Neuronal stem cell (in vitro differentiated cells): ENCODE measurements around the gene PLD1.

ENCODE experiments used
- DNase-seq: peaks from one replicate; pipeline ENCODE4 v3.0.0-alpha.2; 2013; ENCODE audit warnings: low spot score
- H2AFZ ChIP-seq: one replicate; pipeline ENCODE4 v1.6.1; 2013; ENCODE audit warnings: mild to moderate bottlenecking, low read length, inconsistent platforms
- H2AK5ac ChIP-seq: 2 replicates; pipeline ENCODE4 v1.6.1; 2013; ENCODE audit warnings: low read depth, mild to moderate bottlenecking, inconsistent platforms, low read length, moderate library complexity, mixed read lengths
- H2BK120ac ChIP-seq: 2 replicates; pipeline ENCODE4 v1.6.1; 2013; ENCODE audit warnings: low read depth, mild to moderate bottlenecking, inconsistent platforms, low read length, moderate library complexity, mixed read lengths
- H2BK12ac ChIP-seq: one replicate; pipeline ENCODE4 v1.6.1; 2013; ENCODE audit warnings: low read length, inconsistent platforms
- H2BK15ac ChIP-seq: 2 replicates; pipeline ENCODE4 v1.6.1; 2013; ENCODE audit warnings: mild to moderate bottlenecking, low read length, inconsistent platforms, mixed read lengths
- H2BK5ac ChIP-seq: one replicate; pipeline ENCODE4 v1.6.1; 2013; ENCODE audit warnings: inconsistent platforms, mild to moderate bottlenecking, low read length, moderate library complexity
- H3K14ac ChIP-seq: one replicate; pipeline ENCODE4 v1.6.1; 2013; ENCODE audit warnings: low read length, inconsistent platforms
- H3K18ac ChIP-seq: 2 replicates; pipeline ENCODE4 v1.6.1; 2013; ENCODE audit warnings: low read length, inconsistent platforms
- H3K23ac ChIP-seq: 2 replicates; pipeline ENCODE4 v1.6.1; 2013; ENCODE audit warnings: low read depth, mild to moderate bottlenecking, mixed read lengths, low read length, inconsistent platforms; ENCODE audit not compliant: poor library complexity
- H3K27ac ChIP-seq: replicated peaks from 3 replicates; pipeline ENCODE4 v1.5.1; 2013; ENCODE audit warnings: low read length, inconsistent platforms
- H3K27me3 ChIP-seq, 3 experiments: 2 replicates each; pipeline ENCODE4 v1.6.1; 2013; ENCODE audit warnings: low read length in 3 of 3, mild to moderate bottlenecking in 2 of 3, inconsistent platforms in 1 of 3, low read depth in 1 of 3, mixed read lengths in 1 of 3, moderate library complexity in 1 of 3; ENCODE audit not compliant: control insufficient read depth in 3 of 3, insufficient read depth in 3 of 3
- H3K36me3 ChIP-seq, 2 donors: replicated peaks in 1 of 2; 2 replicates each; pipeline ENCODE4 v1.6.1; 2013; ENCODE audit warnings: low read length in 2 of 2; ENCODE audit not compliant: control insufficient read depth in 2 of 2, insufficient read depth in 2 of 2
- H3K4ac ChIP-seq: 2 replicates; pipeline ENCODE4 v1.6.1; 2013; ENCODE audit warnings: inconsistent platforms, mild to moderate bottlenecking, low read length, moderate library complexity
- H3K4me1 ChIP-seq, 2 donors: 1 replicate in 1 of 2; 2 replicates in 1 of 2; pipeline ENCODE4 v1.6.1; 2013; ENCODE audit warnings: low read length in 2 of 2, low read depth in 1 of 2; ENCODE audit not compliant: control insufficient read depth in 2 of 2, insufficient read depth in 1 of 2
- H3K4me2 ChIP-seq: one replicate; pipeline ENCODE4 v1.6.1; 2013; ENCODE audit warnings: mild to moderate bottlenecking, low read length, inconsistent platforms; ENCODE audit not compliant: insufficient read depth, poor library complexity, severe bottlenecking
- H3K4me3 ChIP-seq, 2 donors: 2 replicates each; pipeline ENCODE4 v1.5.1; 2013; ENCODE audit warnings: low read length in 2 of 2, mild to moderate bottlenecking in 2 of 2, inconsistent platforms in 1 of 2, moderate library complexity in 1 of 2
- H3K79me1 ChIP-seq: one replicate; pipeline ENCODE4 v1.6.1; 2013; ENCODE audit warnings: low read depth, mild to moderate bottlenecking, inconsistent platforms, low read length, moderate library complexity
- H3K9ac ChIP-seq: one replicate; pipeline ENCODE4 v1.6.1; 2013; ENCODE audit warnings: mild to moderate bottlenecking, low read depth, low read length, inconsistent platforms; ENCODE audit not compliant: poor library complexity
- H3K9me3 ChIP-seq, 2 donors: replicated peaks in 1 of 2; 2 replicates each; pipeline versions ENCODE3 to v1.6.1; 2013; ENCODE audit warnings: low read length in 2 of 2, mild to moderate bottlenecking in 2 of 2, inconsistent platforms in 1 of 2, low read depth in 1 of 2, mixed read lengths in 1 of 2, moderate library complexity in 1 of 2; ENCODE audit not compliant: control insufficient read depth in 2 of 2, insufficient read depth in 1 of 2
- H4K8ac ChIP-seq: one replicate; pipeline ENCODE4 v1.6.1; 2013; ENCODE audit warnings: low read depth, mild to moderate bottlenecking, inconsistent platforms, low read length, moderate library complexity
- H4K91ac ChIP-seq: one replicate; pipeline ENCODE4 v1.6.1; 2013; ENCODE audit warnings: low read length, low read depth, mild to moderate bottlenecking, inconsistent platforms; ENCODE audit not compliant: poor library complexity
- WGBS, 2 donors: extraction: QIAGEN DNeasy Blood & Tissue Kit; methylation state at CpG; one replicate each; pipeline ENCODE4 v1.1.7; 2013; ENCODE audit warnings: missing lambda C conversion rate in 2 of 2, mixed read lengths in 1 of 2; ENCODE audit not compliant: insufficient read length in 2 of 2, insufficient replicate concordance in 1 of 2; ENCODE audit errors: extremely low coverage in 2 of 2; 5-methylcytosine and 5-hydroxymethylcytosine counted together

PLD1 gene

GRCh38 chr3:171757361-171758034 lies 52.8 kb downstream of the PLD1 start:
- H3K4me1 ChIP-seq, result peaks cover 2 to 25% of the 10 kb centered on the region in 2 donors
- H3K4me2 ChIP-seq, result no peak overlapping the region
- no peaks in the 10 kb centered on the region for H3K36me3 ChIP-seq
- no peak overlapping the region for H4K8ac ChIP-seq
- H2AFZ ChIP-seq, result peak overlapping the region; percentile 27
- no peak for DNase-seq
- H3K9ac ChIP-seq, result no peak overlapping the region
- H3K27me3 ChIP-seq, result no peaks in the 10 kb centered on the region
- no peak overlapping the region for H3K18ac ChIP-seq
- no peak overlapping the region for H4K91ac ChIP-seq
- H2AK5ac ChIP-seq, result no peak overlapping the region
- no peak overlapping the region for H3K27ac ChIP-seq
- H3K4ac ChIP-seq, result no peak overlapping the region
- H2BK15ac ChIP-seq, result no peak overlapping the region
- H3K79me1 ChIP-seq, result no peaks in the 10 kb centered on the region
- no peak overlapping the region for H3K23ac ChIP-seq
- H3K9me3 ChIP-seq, result no peaks in the 10 kb centered on the region
- no peak overlapping the region for H2BK120ac ChIP-seq
- no peak overlapping the region for H3K4me3 ChIP-seq
- no peak overlapping the region for H2BK5ac ChIP-seq
- WGBS, 2 donors, result no CpG with 5 or more reads among the region's 4 CpGs
- no peak overlapping the region for H3K14ac ChIP-seq
- H2BK12ac ChIP-seq, result no peak overlapping the region

DNA sequence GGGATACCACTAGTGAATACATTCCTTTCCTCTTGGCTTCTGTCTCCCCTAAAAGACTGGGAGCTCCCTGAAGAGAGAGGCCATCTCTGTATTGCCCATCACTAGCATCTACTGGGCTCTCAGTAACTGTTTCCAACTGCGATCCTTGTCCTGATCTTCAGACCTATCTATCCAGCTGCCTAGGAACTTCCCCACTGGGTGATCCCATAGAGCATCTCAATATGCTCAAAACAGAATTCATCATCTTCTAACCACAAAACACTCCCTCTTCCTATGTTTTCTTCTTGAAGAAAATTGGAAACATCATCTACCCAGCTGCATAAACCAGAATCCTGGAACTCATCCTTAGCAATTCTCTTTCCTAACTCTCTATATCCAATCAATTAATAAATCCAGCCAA lies 54.6 kb downstream of the PLD1 start:
- Histone ChIP-seq H3K14ac (no peak overlapping the region), H2BK12ac (no peak overlapping the region), H3K23ac (no peak overlapping the region), H3K9ac (no peak overlapping the region), H3K27me3 (no peaks in the 10 kb centered on the region), H3K79me1 (no peaks in the 10 kb centered on the region), H2BK120ac (no peak overlapping the region), H4K8ac (no peak overlapping the region), H3K4me1 (peaks cover 2 to 25% of the 10 kb centered on the region in 2 donors), H4K91ac (no peak overlapping the region), H3K4ac (no peak overlapping the region), H3K27ac (no peak overlapping the region), H3K4me3 (no peak overlapping the region), H3K4me2 (no peak overlapping the region), H2AFZ (no peak overlapping the region), H3K9me3 (no peaks in the 10 kb centered on the region), H2BK15ac (no peak overlapping the region), H3K36me3 (no peaks in the 10 kb centered on the region), H3K18ac (no peak overlapping the region), H2AK5ac (no peak overlapping the region), H2BK5ac (no peak overlapping the region)
- DNase-seq, result no peak
- WGBS, 2 donors, result no CpG with 5 or more reads among the region's 1 CpG

DNA sequence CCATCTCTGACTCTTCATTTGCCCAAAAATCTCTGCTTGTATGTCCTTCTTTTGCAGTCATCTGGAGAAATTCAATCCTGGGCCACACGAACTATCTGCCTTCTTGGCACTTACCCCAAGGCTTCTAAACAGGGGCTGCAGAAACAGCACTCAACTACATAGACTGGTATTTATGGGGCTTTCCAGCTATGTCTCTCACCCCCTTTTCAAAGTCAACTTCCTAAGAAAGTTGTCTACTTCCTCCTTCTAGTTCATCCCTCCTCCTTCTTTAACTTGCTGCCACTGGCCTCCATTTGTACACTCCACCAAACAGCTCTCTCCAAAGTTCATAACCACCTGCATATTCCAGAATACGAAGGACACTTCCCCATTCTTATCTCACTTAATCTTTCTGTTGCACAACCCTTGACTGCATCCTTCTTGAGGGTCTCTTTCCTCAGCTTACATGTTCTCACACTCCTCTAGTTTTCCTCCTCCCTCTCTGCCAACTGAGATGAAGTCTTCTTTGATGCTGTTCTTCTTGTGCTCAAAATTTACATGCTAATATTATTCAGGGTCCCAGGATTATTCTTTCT lies 55.2 kb downstream of the PLD1 start:
- H3K4me2 ChIP-seq, result no peak overlapping the region
- H3K27ac ChIP-seq, result no peak overlapping the region
- H3K18ac ChIP-seq, result no peak overlapping the region
- no peaks in the 10 kb centered on the region for H3K9me3 ChIP-seq
- no peak overlapping the region for H2AK5ac ChIP-seq
- no peak overlapping the region for H3K9ac ChIP-seq
- no peak overlapping the region for H2AFZ ChIP-seq
- no peaks in the 10 kb centered on the region for H3K36me3 ChIP-seq
- H3K4me1 ChIP-seq, result peaks cover 2 to 25% of the 10 kb centered on the region in 2 donors
- H3K79me1 ChIP-seq, result no peaks in the 10 kb centered on the region
- no peak overlapping the region for H3K4ac ChIP-seq
- no peak for DNase-seq
- no peak overlapping the region for H2BK15ac ChIP-seq
- no peak overlapping the region for H3K14ac ChIP-seq
- H3K23ac ChIP-seq, result no peak overlapping the region
- H3K4me3 ChIP-seq, result no peak overlapping the region
- no peaks in the 10 kb centered on the region for H3K27me3 ChIP-seq
- H4K91ac ChIP-seq, result no peak overlapping the region
- no CpG with 5 or more reads among the region's 2 CpGs for WGBS, 2 donors
- no peak overlapping the region for H2BK5ac ChIP-seq
- H2BK12ac ChIP-seq, result no peak overlapping the region
- no peak overlapping the region for H4K8ac ChIP-seq
- no peak overlapping the region for H2BK120ac ChIP-seq

- H3K27ac ChIP-seq, result no peak overlapping the region
- no peak overlapping the region for H2BK120ac ChIP-seq
- H2AK5ac ChIP-seq, result no peak overlapping the region
- no peaks in the 10 kb centered on the region for H3K9me3 ChIP-seq
- H4K8ac ChIP-seq, result no peak overlapping the region
- H2BK15ac ChIP-seq, result no peak overlapping the region
- H3K36me3 ChIP-seq, result no peaks in the 10 kb centered on the region
- H2BK12ac ChIP-seq, result no peak overlapping the region
- no peaks in the 10 kb centered on the region for H3K79me1 ChIP-seq
- no CpG with 5 or more reads among the region's 5 CpGs for WGBS, 2 donors
- no peak overlapping the region for H3K4me3 ChIP-seq
- no peak overlapping the region for H3K18ac ChIP-seq
- H3K4me2 ChIP-seq, result no peak overlapping the region
- H3K27me3 ChIP-seq, result no peaks in the 10 kb centered on the region
- no peak for DNase-seq
- H3K4me1 ChIP-seq, result peaks cover 2 to 25% of the 10 kb centered on the region in 2 donors
- no peak overlapping the region for H3K9ac ChIP-seq
- H3K23ac ChIP-seq, result no peak overlapping the region
- no peak overlapping the region for H2BK5ac ChIP-seq
- no peak overlapping the region for H4K91ac ChIP-seq
- no peak overlapping the region for H3K14ac ChIP-seq
- no peak overlapping the region for H2AFZ ChIP-seq
- H3K4ac ChIP-seq, result no peak overlapping the region
Observed at GRCh38 chr3:171753665-171754408, 56.4 kb downstream of the PLD1 start.
